Measurements from ENCODE around the gene NMU.
"Not testable (repeated sequence)": the region's sequence is repeated elsewhere in the genome, so short reads cannot be mapped to it uniquely, and the experiment has no call there.

NMU gene

DNA sequence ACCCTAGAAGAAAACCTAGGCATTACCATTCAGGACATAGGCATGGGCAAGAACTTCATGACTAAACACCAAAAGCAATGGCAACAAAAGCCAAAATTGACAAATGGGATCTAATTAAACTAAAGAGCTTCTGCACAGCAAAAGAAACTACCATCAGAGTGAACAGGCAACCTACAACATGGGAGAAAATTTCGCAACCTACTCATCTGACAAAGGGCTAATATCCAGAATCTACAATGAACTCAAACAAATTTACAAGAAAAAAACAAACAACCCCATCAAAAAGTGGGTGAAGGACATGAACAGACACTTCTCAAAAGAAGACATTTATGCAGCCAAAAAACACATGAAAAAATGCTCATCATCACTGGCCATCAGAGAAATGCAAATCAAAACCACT lies 12.0 kb downstream of the NMU start:
- DNase-seq (ENCODE audit: low spot score) = not testable (repeated sequence)

DNA sequence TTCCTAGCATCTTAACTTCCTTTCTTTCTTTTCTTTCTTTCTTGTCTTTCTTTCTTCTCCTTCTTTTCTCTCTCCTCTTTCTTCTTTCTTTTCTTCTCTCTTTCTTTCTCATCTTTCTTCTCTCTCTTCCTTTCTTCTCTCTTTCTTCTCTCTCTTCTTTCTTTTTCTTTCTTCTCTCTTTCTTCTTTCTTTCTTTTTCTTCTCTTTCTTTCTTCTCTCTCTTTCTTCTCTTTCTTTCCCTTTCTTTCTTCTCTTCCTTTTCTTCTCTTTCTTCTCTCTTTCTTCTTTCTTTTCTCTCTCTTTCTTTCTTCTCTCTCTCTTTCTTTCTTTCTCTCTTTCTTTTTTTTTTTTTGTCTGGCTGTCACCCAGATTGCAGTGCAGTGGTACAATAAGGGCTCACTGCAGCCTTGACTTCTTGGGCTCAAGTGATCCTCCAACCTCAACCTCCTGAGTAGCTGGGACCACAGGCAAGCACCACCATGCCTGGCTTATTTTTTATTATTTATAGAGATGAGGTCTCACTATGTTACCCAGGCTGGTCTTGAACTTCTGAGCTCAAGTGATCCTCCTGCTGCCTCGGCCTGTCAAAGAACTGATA lies 17.5 kb downstream of the NMU start:
- no peak for DNase-seq (ENCODE audit: low spot score)

DNA sequence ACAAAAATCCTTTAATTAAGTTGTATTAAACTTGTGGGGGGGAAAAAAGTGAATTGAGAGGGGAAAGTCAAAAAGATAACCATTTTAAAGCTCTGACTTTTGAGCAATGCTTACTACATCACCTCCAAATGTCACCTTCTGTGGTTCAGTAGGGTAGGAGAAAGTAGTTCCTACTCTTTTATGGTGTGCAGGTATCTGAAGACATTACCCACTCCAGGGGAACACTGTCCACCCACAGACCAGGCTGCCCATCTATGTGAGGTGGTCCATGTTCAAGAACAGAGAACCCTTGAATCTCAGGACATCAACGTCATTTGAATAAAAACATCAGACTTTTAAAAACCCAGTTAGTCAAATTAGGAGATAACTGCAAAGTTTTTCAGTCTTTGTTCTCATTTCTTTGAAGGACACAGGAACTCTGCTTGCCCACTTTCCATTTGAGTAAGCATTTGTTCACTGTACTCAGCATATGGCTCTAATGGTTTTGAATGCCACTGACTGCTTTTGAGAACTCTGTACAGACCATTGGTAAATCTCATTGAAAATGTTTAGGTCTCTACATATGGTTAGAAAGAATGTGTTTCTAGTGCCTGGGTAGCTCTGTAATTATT lies 18.4 kb downstream of the NMU start:
- DNase-seq (ENCODE audit: low spot score) = no peak

DNA sequence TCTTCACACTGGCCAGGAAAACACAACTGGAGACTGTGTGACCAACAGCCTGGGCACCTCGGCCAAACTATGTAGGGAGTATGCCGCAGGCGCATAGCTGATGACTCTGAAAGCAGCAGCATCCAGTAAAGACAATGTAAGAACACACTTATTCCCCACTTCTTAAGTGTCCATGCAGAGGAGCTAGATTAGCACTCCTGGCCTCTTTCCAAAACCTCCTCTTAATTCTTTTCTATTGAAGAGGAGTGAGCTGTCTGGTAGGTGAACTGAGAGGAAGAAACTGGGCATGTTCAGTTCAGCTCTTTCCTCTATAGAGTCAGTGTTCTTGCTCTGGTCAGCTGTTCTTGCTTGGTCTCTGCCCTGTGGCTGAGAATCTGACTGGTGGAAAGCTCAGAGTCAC lies 21.1 kb downstream of the NMU start:
- no peak for DNase-seq (ENCODE audit: low spot score)

DNA sequence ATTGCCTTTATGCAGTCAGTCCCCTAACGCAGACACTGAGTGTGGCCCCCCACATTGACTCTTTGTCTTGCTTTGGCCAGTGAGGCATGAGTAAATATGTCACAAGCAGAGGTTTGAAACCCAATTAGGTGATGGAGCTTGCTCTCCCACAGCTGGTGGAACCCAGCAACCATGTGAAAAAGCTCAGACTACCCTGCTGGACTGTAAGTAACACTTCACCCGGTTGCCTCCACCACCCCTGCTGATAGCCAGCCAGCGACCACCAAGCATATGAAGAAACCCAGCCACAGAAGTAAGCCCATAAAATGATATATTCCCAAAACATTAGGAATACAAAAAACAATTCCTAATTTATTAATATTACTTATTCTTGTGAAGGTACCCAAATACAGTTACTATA lies 22.5 kb downstream of the NMU start:
- DNase-seq (ENCODE audit: low spot score) = no peak

DNA sequence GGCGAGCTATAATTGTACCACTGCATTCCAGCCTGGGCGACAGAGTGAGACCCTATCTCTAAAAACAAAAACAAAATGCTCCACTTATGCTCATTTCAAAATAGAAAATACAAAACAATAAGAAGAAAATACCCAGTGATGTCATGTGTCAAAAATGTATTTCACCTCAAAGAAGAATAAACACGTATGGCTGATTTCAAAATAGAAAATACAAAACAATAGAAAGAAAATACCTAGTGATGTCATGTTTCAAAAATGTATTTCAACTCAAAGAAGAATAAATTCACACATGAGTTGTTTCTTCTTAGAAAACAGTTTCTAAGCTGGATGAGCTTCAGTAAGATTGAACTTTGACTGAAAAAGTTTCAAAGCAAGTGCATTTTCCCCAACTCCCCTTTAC lies 23.8 kb downstream of the NMU start:
- DNase-seq (ENCODE audit: low spot score) = no peak

DNA sequence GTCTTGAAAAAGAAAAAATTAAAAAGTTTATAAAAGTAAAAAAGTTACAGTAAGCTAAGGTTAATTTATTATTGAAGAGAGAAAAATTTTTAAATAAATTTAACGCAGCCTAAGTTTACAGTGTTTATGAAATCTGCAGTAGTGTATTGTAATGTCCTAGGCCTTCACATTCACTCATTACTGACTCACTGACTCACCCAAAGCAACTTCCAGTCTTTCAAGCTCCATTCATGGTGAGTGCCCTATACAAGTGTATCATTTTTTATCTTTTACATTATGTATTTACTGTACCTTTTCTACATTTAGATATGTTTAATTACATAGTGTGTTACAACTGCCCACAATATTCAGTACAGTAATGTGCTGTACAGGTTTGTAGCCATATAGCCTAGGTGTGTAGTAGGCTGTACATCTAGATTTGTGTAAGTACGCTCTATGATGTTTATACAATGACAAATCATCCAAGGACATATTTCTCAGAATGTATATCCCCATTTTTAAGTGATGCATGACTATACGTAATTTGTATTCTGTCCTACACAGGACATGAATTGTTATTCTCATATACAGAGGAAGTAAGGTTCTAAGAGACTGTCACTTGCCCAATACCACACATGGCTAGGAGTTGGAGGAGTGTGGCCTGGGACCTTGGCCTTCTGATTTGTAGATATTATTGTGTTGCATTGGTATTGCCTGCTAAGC lies 24.6 kb downstream of the NMU start:
- no peak for DNase-seq (ENCODE audit: low spot score)

DNA sequence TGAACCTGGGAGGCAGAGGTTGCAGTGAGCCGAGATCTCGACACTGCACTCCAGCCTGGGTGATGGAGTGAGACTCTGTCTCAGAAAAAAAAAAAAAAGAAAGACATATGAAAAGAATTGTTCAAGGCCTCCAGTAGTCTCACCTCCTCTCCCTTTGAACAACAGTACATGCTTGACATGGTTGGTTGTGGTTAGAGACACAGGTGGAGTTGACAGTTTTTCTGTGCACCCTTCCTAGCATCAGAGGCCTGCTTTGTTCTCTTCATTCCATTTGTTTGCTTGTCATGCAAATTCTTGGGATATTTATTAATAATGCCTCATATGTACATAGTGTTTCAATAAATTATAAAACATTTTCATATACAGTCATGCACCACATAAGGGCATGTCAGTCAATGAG lies 25.7 kb downstream of the NMU start:
- DNase-seq (ENCODE audit: low spot score) = no peak

DNA sequence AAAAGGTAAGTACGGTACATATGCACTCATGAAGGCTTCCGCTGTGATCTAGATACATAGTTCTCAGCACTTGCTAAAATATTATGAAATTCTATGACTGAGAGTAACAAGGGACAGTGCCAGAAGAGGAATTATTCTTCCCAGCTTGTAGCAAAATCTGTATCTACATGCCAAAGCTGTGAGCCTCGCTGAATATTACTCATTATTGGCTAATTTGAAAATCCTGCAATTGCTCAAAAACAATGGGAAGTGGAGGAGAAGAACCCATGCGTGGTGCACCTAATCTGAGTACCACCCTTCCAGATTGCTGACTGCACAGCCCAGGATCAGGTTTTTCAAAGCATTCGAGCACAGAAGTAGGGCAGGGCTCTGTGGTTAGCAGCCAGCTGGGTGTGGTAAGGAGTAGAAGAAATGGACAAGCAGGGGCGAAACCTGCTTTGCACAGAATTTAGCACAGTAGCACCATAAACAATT lies 26.7 kb downstream of the NMU start:
- DNase-seq (ENCODE audit: low spot score) = no peak

DNA sequence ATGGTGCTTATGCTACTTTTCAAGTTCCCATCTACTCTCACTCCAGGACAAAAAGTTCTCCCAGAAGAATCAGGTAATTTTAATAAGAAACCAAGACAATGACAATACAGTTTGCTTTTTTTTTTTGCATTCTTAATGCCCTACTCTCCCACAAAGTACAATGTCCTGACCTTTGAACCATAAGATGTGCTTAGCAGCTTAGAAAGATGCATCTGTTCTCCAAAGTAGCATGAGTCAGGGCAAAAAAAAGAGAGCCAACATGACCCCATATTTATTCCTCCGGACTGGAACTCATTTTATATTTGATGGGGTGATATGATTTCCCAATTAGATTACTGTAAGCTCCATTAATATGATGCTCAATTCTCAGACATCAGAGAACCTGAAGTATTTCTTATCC lies 27.5 kb downstream of the NMU start:
- DNase-seq (ENCODE audit: low spot score) = no peak

DNA sequence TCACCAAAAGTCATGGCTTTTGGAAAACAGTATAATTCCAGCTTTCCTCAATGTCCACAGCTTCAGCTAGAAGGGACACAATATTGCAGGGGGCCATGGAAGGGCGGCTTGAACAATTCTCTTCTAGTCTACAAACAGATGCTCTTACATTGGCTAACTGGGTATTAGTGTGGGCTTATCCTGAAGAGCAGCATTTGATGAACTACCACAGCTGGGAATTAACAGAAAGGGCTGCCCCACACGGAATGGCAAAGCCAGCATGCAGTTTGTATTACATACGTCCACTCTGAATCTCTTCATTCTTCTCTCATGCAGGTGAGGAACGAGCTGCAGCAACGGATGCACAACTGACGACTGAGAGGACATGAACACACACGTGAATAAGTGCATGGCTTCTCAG lies 31.1 kb downstream of the NMU start:
- no peak for DNase-seq (ENCODE audit: low spot score)

DNA sequence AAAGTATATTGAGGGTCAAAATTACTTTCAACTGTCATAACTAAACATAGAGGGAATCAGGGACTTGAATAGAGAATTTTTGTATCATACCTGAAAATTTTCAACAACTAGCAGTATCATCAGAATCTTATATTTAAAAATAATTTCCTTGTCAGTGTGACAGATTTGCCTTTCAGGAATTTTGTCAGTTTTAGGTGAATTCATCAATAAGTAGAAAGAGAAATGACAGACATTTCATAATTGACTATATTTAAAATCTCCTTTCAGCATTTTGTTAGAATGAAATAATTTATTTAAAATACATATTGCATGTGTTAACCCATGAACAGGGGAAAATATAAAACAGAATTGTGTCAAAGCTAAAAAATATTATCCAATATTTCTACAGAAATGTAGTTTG lies 35.5 kb downstream of the NMU start:
- DNase-seq (ENCODE audit: low spot score) = no peak

DNA sequence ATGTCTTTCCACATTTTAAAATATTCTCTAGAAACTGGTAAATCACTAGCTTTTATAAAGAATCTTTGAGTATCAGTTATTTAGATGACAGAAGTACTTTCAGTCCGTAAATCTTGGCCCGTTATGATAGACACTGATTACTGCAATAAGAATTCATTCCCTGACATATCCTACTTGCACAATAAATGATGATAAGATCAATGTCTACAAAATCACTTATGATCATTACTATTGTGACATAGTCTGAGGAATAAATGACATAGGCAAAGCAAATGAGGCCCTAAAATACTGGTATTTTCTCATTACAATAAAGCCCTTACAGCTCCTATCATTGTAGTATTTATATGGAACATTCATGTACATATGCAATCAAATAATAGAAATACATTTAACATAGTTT lies 37.5 kb downstream of the NMU start:
- no peak for DNase-seq (ENCODE audit: low spot score)

DNA sequence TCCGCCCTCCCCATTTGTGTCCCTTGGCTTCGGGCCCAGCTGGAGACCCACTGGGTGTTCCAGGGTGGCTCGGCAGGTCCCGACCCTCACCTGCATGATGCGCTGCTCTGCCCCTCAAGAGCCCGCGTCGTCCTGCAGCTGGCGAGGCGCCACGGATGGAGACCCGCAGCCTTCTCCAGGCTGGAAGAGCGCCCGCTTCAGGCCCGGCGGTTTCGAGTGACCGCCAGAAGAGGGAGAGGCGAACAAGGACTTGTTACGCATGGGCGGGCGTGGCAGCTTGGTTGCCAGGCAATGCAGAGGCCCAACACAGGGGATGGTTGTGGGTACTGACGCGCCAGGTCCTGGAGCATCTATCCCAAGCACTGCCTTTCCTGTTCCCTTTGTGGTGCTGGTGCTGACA lies 44.1 kb downstream of the NMU start, which contains the start of gene PDCL2:
Gene PDCL2 (minus strand): TSS at position 232 of the 400 bp plus-strand sequence. CDS start 136 bp downstream, at position 96.
- no peak for DNase-seq (ENCODE audit: low spot score)

DNA sequence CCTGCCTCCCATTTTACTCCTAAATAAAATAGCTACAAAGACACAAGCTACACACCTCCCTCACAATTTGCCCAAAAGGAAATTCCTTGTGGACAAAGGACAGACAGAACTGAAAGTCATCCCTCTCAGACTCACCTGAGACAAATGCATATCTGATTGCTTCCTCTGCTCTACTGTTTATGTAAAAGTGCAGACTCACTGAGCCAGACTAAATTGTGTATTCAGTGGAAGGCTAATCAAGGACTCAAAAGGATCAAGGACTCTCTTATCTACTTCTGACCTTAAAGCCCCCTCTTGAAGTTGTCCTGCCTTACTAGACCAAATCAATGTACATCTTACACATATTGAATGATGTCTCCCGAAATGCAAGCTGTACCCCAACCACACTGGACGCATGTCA lies 47.9 kb downstream of the NMU start:
- no peak for DNase-seq (ENCODE audit: low spot score)

DNA sequence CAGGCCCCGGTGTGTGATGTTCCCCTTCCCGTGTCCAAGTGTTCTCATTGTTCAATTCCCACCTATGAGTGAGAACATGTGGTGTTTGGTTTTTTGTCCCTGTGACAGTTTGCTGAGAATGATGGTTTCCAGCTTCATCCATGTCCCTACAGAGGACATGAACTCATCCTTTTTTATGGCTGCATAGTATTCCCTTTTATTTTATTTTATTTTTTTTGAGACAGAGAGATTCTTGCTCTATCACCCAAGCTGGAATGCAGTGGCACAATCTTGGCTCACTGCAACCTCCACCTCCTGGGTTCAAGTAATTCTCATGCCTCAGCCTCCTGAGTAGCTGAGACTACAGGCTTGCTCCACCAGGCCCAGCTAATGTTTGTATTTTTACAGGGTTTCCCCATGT lies 53.3 kb downstream of the NMU start:
- DNase-seq (ENCODE audit: low spot score) = not testable (repeated sequence)

DNA sequence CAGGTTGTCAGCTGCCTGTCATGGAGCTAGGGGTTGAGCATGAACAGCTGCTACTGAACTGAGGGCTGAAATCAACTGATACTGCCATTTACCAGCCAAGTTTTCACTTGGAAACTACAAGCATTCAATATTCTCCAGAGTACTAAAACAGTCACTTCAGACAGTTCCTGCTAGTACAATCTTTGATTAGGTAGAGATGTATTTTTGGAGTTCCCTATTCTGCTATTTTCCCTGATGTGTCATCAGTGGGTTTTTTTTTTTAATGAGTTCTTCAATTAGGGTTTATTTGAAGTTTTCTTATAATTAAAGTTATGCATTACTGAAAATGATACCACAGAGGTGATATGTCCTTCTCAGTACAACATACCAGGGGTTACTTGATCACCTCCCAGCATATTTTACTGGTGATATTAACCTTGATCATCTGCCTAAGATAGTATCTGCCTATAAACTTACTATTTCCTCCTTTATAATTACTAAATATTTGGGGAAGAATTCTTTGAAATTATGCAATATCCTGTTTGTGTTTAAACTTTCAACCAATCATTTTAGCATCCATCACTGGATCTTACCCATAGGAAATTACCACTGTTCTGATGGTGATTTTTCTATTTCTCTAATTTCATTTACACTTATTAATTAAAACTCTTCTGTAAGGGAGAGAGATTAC lies 57.6 kb downstream of the NMU start:
- DNase-seq (ENCODE audit: low spot score) = no peak

DNA sequence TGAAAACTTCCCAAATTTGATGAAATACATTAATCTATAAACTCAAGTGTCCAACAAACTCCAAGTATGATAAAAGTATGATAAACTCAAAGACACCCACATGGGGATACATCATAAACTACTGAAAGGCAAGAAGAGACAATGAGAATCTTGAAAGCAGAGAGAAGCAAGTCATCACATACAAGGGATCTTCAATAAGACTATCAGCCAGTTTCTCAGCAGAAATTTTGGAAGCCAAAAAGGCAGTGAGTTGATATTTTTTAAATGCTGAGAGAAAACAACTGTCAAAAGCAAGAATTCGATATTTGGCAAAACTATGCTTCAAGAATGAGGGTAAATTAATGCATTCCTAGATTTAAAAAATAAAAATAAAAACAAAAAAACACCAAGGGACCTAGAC lies 60.6 kb downstream of the NMU start:
- no peak for DNase-seq (ENCODE audit: low spot score)

DNA sequence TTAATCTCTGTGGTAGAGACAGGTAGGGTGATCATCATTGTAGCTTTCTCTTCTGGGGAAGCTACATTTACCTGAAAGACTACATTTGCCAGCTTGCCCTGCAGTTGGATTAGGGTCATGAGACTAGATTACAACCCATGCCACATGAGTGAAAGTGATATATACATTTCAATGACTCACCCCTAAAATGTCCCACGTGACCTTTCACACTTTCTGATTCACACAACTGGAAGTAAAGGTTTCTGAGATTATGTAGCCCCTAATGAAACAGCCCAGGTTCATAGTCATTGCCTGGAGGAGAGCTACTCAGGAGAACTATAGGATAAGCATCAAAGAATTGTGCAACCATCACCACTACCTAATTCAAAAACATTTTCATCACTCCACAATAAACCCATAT lies 61.8 kb downstream of the NMU start:
- DNase-seq (ENCODE audit: low spot score) = no peak

DNA sequence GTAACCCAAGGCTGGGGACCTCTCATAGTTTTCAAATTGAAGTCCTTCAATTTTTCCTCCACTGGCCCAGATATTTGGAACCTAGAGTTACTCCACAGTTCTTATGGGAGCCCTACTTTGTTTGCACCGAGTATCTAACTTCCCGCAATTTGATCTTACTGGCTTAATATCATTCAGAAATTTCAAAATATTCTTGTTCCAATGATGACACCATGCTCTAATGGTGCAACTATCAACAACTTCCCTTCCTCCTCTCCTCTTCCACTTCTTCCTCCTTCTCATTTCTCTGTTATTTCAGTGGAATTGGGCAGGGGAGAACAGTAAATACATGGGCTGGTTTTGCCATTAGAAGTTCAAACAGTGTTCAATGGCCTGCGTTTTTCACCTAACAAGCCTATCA lies 64.3 kb downstream of the NMU start:
- DNase-seq (ENCODE audit: low spot score) = no peak

DNA sequence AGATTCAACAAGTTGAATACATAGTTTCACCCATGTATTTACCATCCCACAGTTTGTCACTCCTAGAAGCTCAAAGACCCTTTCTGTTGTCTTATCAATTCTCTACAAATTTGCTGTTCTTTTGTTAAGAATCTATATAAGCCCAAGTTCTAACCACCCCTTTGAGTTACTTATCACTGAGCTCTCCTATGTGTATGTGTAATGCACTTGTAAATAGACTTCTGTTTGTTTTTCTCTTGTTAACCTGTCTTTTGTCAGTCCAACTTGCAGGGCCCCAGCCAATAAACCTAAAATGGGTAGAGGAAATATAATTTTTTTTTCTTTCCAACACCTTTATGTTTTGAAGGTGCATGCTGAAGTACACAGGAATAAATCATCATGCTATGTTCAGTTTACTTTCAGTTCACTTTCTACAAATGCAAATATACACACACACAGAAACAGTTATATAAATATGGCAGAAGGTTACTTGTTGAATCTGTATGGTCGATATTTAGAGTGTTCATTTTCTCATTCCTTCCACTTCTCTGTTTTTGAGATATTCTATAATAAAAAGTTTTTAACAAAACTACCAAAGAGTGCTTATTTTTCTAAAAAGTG lies 67.1 kb downstream of the NMU start:
- no peak for DNase-seq (ENCODE audit: low spot score)

DNA sequence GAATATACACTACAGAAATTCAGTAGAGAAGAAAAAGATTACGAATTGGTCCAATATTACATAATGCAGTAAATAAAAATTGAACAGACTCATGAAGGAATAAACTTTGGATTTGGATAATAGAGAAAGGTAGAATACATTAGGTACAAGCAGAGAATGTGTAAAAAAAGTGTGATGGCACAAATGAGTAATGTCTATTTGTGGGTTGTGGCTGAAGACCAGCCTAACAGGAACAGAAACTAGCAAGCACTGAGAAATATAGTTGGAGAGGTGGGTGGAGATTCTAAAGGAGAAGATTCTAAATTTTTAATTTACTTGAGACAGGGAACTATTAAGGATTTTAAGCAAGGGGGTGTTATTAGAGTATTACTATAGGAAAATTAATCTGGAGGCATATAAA lies 74.2 kb downstream of the NMU start:
- DNase-seq (ENCODE audit: low spot score) = no peak

DNA sequence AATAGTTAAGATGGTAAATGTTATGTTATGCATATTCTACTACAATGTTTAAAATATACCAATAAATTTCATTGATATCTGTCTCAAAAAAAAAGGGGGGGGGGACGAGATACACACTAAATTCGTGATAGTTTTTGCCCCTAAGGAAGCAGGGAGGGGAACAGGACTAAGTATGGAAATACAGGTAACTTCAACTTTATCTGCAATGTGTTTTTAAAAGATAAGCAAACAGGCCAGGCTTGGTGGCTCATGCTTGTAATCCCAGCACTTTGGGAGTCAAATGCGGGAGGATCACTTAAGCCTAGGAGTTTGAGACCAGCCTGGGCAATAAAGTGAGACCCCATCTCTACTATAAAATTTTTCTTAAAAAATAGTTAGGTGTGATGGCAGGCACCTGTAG lies 76.0 kb downstream of the NMU start:
- DNase-seq (ENCODE audit: low spot score) = no peak
